Measurements from ENCODE around the gene INSYN2B.

The INSYN2B gene

GRCh38 chr5:169906745-169907649 is 73.3 kb downstream of the INSYN2B start:
- Mint-ChIP-seq H3K4me1 (ENCODE audit: low read depth) (peaks cover under 1% of the 10 kb centered on the region), H3K27me3 (no peaks in the 10 kb centered on the region), H3K9me3 (no peaks in the 10 kb centered on the region), H3K27ac (no peak overlapping the region), H3K36me3 (ENCODE audit: low read depth) (peaks cover 35% of the 10 kb centered on the region), H3K4me3 (no peak overlapping the region)
- DNase-seq = no peak

GRCh38 chr5:169905017-169905416 is 75.3 kb downstream of the INSYN2B start:
- peaks cover 40% of the 10 kb centered on the region for H3K36me3 Mint-ChIP-seq (ENCODE audit: low read depth)
- H3K4me3 Mint-ChIP-seq = no peak overlapping the region
- H3K27ac Mint-ChIP-seq = no peak overlapping the region
- no peaks in the 10 kb centered on the region for H3K9me3 Mint-ChIP-seq
- H3K4me1 Mint-ChIP-seq (ENCODE audit: low read depth) = peaks cover 9% of the 10 kb centered on the region
- H3K27me3 Mint-ChIP-seq = no peaks in the 10 kb centered on the region
- no peak for DNase-seq

GRCh38 chr5:169904508-169904907 is 75.8 kb downstream of the INSYN2B start:
- Mint-ChIP-seq H3K27ac (no peak overlapping the region), H3K4me1 (ENCODE audit: low read depth) (peaks cover 9% of the 10 kb centered on the region), H3K9me3 (no peaks in the 10 kb centered on the region), H3K27me3 (no peaks in the 10 kb centered on the region), H3K4me3 (no peak overlapping the region), H3K36me3 (ENCODE audit: low read depth) (peaks cover 40% of the 10 kb centered on the region)
- DNase-seq = no peak

GRCh38 chr5:169904059-169904458 is 76.2 kb downstream of the INSYN2B start:
- Mint-ChIP-seq H3K9me3 (no peaks in the 10 kb centered on the region), H3K4me1 (ENCODE audit: low read depth) (peaks cover 9% of the 10 kb centered on the region), H3K27ac (no peak overlapping the region), H3K27me3 (no peaks in the 10 kb centered on the region), H3K4me3 (no peak overlapping the region), H3K36me3 (ENCODE audit: low read depth) (peaks cover 42% of the 10 kb centered on the region)
- no peak for DNase-seq

- H3K27me3 Mint-ChIP-seq = no peaks in the 10 kb centered on the region
- H3K27ac Mint-ChIP-seq = no peak overlapping the region
Measured at GRCh38 chr5:169901896-169902295, 78.4 kb downstream of the INSYN2B start.

GRCh38 chr5:169897481-169897880 is 82.8 kb downstream of the INSYN2B start:
- no peaks in the 10 kb centered on the region for H3K9me3 Mint-ChIP-seq
- H3K36me3 Mint-ChIP-seq (ENCODE audit: low read depth) = peaks cover 87% of the 10 kb centered on the region
- H3K27me3 Mint-ChIP-seq = no peaks in the 10 kb centered on the region
- peaks cover 11% of the 10 kb centered on the region for H3K4me1 Mint-ChIP-seq (ENCODE audit: low read depth)
- no peak overlapping the region for H3K4me3 Mint-ChIP-seq
- H3K27ac Mint-ChIP-seq = no peak overlapping the region
- no peak for DNase-seq

More at GRCh38 chr5:169901896-169902295, 78.4 kb downstream of the INSYN2B start:
- DNase-seq = no peak
- peaks cover 58% of the 10 kb centered on the region for H3K36me3 Mint-ChIP-seq (ENCODE audit: low read depth)
- no peaks in the 10 kb centered on the region for H3K9me3 Mint-ChIP-seq
- H3K4me3 Mint-ChIP-seq = no peak overlapping the region
- peaks cover 9% of the 10 kb centered on the region for H3K4me1 Mint-ChIP-seq (ENCODE audit: low read depth)

GRCh38 chr5:169895926-169896325 is 84.4 kb downstream of the INSYN2B start:
- H3K27me3 Mint-ChIP-seq = no peaks in the 10 kb centered on the region
- no peak for DNase-seq
- H3K4me3 Mint-ChIP-seq = no peak overlapping the region
- no peaks in the 10 kb centered on the region for H3K9me3 Mint-ChIP-seq
- H3K36me3 Mint-ChIP-seq (ENCODE audit: low read depth) = peaks cover 91% of the 10 kb centered on the region
- H3K4me1 Mint-ChIP-seq (ENCODE audit: low read depth) = peaks cover 2% of the 10 kb centered on the region
- H3K27ac Mint-ChIP-seq = no peak overlapping the region

- Mint-ChIP-seq H3K27me3 (no peaks in the 10 kb centered on the region), H3K36me3 (ENCODE audit: low read depth) (peaks cover 75% of the 10 kb centered on the region), H3K4me1 (ENCODE audit: low read depth) (peaks cover 7% of the 10 kb centered on the region), H3K9me3 (no peaks in the 10 kb centered on the region), H3K4me3 (no peak overlapping the region), H3K27ac (no peak overlapping the region)
- DNase-seq = no peak
Measured at GRCh38 chr5:169893571-169893970, 86.7 kb downstream of the INSYN2B start.

- peaks cover 7% of the 10 kb centered on the region for H3K4me1 Mint-ChIP-seq (ENCODE audit: low read depth)
Measured at GRCh38 chr5:169893010-169893409, 87.3 kb downstream of the INSYN2B start.

GRCh38 chr5:169889572-169889971 is 90.7 kb downstream of the INSYN2B start:
- Mint-ChIP-seq H3K4me3 (no peak overlapping the region), H3K9me3 (no peaks in the 10 kb centered on the region), H3K27me3 (no peaks in the 10 kb centered on the region)

More at GRCh38 chr5:169893010-169893409, 87.3 kb downstream of the INSYN2B start:
- no peak overlapping the region for H3K4me3 Mint-ChIP-seq
- DNase-seq = no peak
- H3K36me3 Mint-ChIP-seq (ENCODE audit: low read depth) = peaks cover 74% of the 10 kb centered on the region
- H3K27ac Mint-ChIP-seq = no peak overlapping the region
- H3K27me3 Mint-ChIP-seq = no peaks in the 10 kb centered on the region
- no peaks in the 10 kb centered on the region for H3K9me3 Mint-ChIP-seq

GRCh38 chr5:169886677-169887076 is 93.6 kb downstream of the INSYN2B start:
- H3K9me3 Mint-ChIP-seq = no peaks in the 10 kb centered on the region
- H3K4me3 Mint-ChIP-seq = no peak overlapping the region
- H3K36me3 Mint-ChIP-seq (ENCODE audit: low read depth) = peaks cover 56% of the 10 kb centered on the region
- DNase-seq = no peak
- peaks cover 12% of the 10 kb centered on the region for H3K4me1 Mint-ChIP-seq (ENCODE audit: low read depth)
- no peaks in the 10 kb centered on the region for H3K27me3 Mint-ChIP-seq
- no peak overlapping the region for H3K27ac Mint-ChIP-seq

More at GRCh38 chr5:169889572-169889971, 90.7 kb downstream of the INSYN2B start:
- Mint-ChIP-seq H3K27ac (no peak overlapping the region), H3K4me1 (ENCODE audit: low read depth) (peaks cover 10% of the 10 kb centered on the region), H3K36me3 (ENCODE audit: low read depth) (peaks cover 57% of the 10 kb centered on the region)
- DNase-seq = no peak

- DNase-seq = no peak
- Mint-ChIP-seq H3K9me3 (no peaks in the 10 kb centered on the region), H3K4me1 (ENCODE audit: low read depth) (peaks cover 12% of the 10 kb centered on the region), H3K27me3 (no peaks in the 10 kb centered on the region), H3K4me3 (no peak overlapping the region), H3K36me3 (ENCODE audit: low read depth) (peaks cover 58% of the 10 kb centered on the region), H3K27ac (no peak overlapping the region)
Measured at GRCh38 chr5:169886033-169886432, 94.3 kb downstream of the INSYN2B start.

GRCh38 chr5:169881702-169882303 is 98.5 kb downstream of the INSYN2B start:
- Mint-ChIP-seq H3K4me1 (ENCODE audit: low read depth) (peaks cover 13% of the 10 kb centered on the region), H3K4me3 (no peak overlapping the region), H3K9me3 (no peaks in the 10 kb centered on the region), H3K27me3 (no peaks in the 10 kb centered on the region), H3K36me3 (ENCODE audit: low read depth) (peaks cover 80% of the 10 kb centered on the region), H3K27ac (no peak overlapping the region)
- DNase-seq = no peak

- H3K36me3 Mint-ChIP-seq (ENCODE audit: low read depth) = peaks cover 86% of the 10 kb centered on the region
Measured at GRCh38 chr5:169880785-169881184, 99.5 kb downstream of the INSYN2B start.

More at GRCh38 chr5:169880785-169881184, 99.5 kb downstream of the INSYN2B start:
- no peaks in the 10 kb centered on the region for H3K27me3 Mint-ChIP-seq
- peaks cover 20% of the 10 kb centered on the region for H3K4me1 Mint-ChIP-seq (ENCODE audit: low read depth)
- H3K27ac Mint-ChIP-seq = no peak overlapping the region
- no peak for DNase-seq
- no peak overlapping the region for H3K4me3 Mint-ChIP-seq
- H3K9me3 Mint-ChIP-seq = no peaks in the 10 kb centered on the region
